Erythroblast (primary cell): ENCODE data around the gene TINAGL1.

ENCODE experiments used
- DNase-seq, 2 experiments: peaks; one replicate each; lab custom pipeline; 2025; lab: John Stamatoyannopoulos, UW
- GATA1 ChIP-seq: IDR thresholded peaks from 2 replicates; pipeline ENCODE4 v1.6.1; 2011; ENCODE audit warnings: low read depth, mild to moderate bottlenecking, control low read depth, low read length, moderate library complexity
- POLR2A ChIP-seq: IDR thresholded peaks from 2 replicates; pipeline ENCODE4 v1.6.1; 2011; ENCODE audit warnings: mild to moderate bottlenecking, low read length

The TINAGL1 gene

GRCh38 chr1:31628931-31629556 lies 52.7 kb downstream of the TINAGL1 start:
- TF ChIP-seq GATA1, result no peak
- no peak for TF ChIP-seq POLR2A
- peak in 1 of 2 experiments; percentile 45 for DNase-seq

- TF ChIP-seq POLR2A, result no peak
- TF ChIP-seq GATA1, result no peak
- no peak for DNase-seq
Measured at GRCh38 chr1:31632649-31633048, 56.3 kb downstream of the TINAGL1 start.

GRCh38 chr1:31633117-31633516 lies 56.8 kb downstream of the TINAGL1 start:
- peak; percentile 61 to 64 for DNase-seq
- TF ChIP-seq GATA1, result no peak
